Thyroid gland (tissue), 4 donors: Measurements from ENCODE around the gene WNK1. TPM values are rescaled to one million over a fixed set of nuclear protein-coding genes. Genes with fewer than 3 reads are reported as not detected.
"Not testable (repeated sequence)": the region's sequence is repeated elsewhere in the genome, so short reads cannot be mapped to it uniquely, and the experiment has no call there.

Source experiments
- DNase-seq, 2 donors: peaks; one replicate each; pipeline ENCODE4 v3.0.0-alpha.2; 2019
- H3K27ac ChIP-seq, 3 donors: fragments of 200-600 bp; sonication (generic); 1 replicate in 2 of 3; 2 replicates in 1 of 3; pipeline ENCODE4 v1.5.1; 2016 to 2019; ENCODE audit warnings: mild to moderate bottlenecking in 1 of 3, moderate library complexity in 1 of 3
- H3K27me3 ChIP-seq: fragments of 200-600 bp; sonication (generic); one replicate; pipeline ENCODE4 v1.5.1; 2019
- H3K36me3 ChIP-seq, 2 donors: fragments of 200-600 bp; sonication (generic); one replicate each; pipeline ENCODE4 v1.5.1; 2016 to 2019
- H3K4me1 ChIP-seq, 2 donors: fragments of 200-600 bp; sonication (generic); one replicate each; pipeline ENCODE4 v1.5.1; 2017 to 2019
- H3K4me3 ChIP-seq, 3 donors: fragments of 200-600 bp; sonication (generic); replicated peaks in 1 of 3; 1 replicate in 2 of 3; 2 replicates in 1 of 3; pipeline ENCODE4 v1.5.1; 2016; ENCODE audit warnings: mild to moderate bottlenecking in 1 of 3
- H3K9me3 ChIP-seq: fragments of 200-600 bp; sonication (generic); one replicate; pipeline ENCODE4 v1.5.1; 2017
- POLR2A ChIP-seq, 2 donors: fragments of 450-650 bp; IDR thresholded peaks; one replicate each; pipeline ENCODE4 v1.6.1; 2017; ENCODE audit warnings: antibody characterized with exemption in 2 of 2, mild to moderate bottlenecking in 2 of 2, moderate library complexity in 1 of 2
- WGBS, 2 donors: methylation state at CpG; one replicate each; pipeline ENCODE4 v1.1.5; 2017; 5-methylcytosine and 5-hydroxymethylcytosine counted together
- intact Hi-C: fragments of 100-400 bp; cut with DNase I; formaldehyde crosslinking; loops from one replicate; pipeline ENCODE4 v1.15.1; 2023
- total RNA-seq, 4 donors: library from RNA; depleted of rRNA; stranded (reverse); fragments of >200 nt; gene quantifications; one replicate each; pipeline ENCODE4 v1.2.3, GENCODE V29; 2016
- TF ChIP-seq, protein P1 (sequence below), 6 experiments: fragments of 200-600 bp in 3 of 6; fragments of 450-650 bp in 3 of 6; sonication (generic) in 3 of 6; IDR thresholded peaks; one replicate each; pipeline ENCODE4 v1.5.1; 2016 to 2019; ENCODE audit warnings: antibody characterized with exemption in 6 of 6, mild to moderate bottlenecking in 2 of 6, inconsistent platforms in 1 of 6, moderate library complexity in 1 of 6

WNK1 gene
- total RNA-seq: 100 to 1,000 TPM in 2 of 4 donors, 10 to 100 TPM in 2; 90.0 to 211 (median 109) TPM

DNA sequence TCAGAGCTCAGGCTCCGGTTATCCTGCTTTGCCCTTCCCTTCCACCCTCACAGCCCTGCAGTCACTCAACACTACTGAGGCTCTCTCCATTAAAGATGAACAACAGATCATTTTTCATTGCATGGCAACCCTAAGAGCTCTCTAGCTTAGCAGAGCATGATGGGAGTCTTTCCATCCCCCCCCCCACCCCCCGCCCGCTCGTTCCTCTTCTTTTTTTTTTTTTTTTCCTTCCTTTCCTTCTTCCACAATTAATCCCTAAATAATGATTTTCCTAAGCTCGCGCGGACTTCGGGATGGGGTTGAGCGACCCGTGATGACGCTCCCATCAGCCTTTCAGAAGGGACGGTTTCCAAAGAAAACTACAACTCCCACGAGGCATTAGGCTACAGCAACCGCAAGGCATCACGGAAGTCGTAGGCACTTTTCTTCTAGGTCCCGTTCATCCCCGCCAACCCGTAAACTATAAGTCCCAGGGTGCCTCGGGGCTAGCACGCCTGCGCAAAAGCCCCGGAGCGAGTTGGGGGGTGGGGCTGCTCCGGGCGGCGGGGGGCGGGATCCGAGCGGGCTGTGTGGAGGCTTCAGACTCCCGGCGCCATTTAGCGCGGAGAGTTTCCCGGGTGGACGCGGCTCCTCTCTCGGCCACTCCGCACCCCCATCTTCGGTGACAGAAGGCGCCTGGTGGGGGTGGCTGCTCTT lies at the start of gene WNK1:
WNK1 (plus strand) TSS at position 581 of the 696 bp plus-strand sequence. CDS start 987 bp downstream, outside the sequence.
- TF ChIP-seq, protein P1, sequence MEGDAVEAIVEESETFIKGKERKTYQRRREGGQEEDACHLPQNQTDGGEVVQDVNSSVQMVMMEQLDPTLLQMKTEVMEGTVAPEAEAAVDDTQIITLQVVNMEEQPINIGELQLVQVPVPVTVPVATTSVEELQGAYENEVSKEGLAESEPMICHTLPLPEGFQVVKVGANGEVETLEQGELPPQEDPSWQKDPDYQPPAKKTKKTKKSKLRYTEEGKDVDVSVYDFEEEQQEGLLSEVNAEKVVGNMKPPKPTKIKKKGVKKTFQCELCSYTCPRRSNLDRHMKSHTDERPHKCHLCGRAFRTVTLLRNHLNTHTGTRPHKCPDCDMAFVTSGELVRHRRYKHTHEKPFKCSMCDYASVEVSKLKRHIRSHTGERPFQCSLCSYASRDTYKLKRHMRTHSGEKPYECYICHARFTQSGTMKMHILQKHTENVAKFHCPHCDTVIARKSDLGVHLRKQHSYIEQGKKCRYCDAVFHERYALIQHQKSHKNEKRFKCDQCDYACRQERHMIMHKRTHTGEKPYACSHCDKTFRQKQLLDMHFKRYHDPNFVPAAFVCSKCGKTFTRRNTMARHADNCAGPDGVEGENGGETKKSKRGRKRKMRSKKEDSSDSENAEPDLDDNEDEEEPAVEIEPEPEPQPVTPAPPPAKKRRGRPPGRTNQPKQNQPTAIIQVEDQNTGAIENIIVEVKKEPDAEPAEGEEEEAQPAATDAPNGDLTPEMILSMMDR (IDR thresholded peaks at IDR 0.05): no peak
- peak; percentile 51 to 84 for TF ChIP-seq POLR2A (IDR thresholded peaks at IDR 0.05)
- Histone ChIP-seq H3K27me3 (no peaks in the 10 kb centered on the region), H3K27ac (peak within 1 kb of the TSS; percentile 96 to 98 (median 98)), H3K4me1 (peaks cover 21 to 27% of the 10 kb centered on the region in 2 donors), H3K36me3 (no peaks in the 10 kb centered on the region), H3K4me3 (peak within 1 kb of the TSS; percentile 76 to 96 (median 85)), H3K9me3 (no peaks in the 10 kb centered on the region)
- WGBS, 2 donors: 1% methylated on average over 22 of the region's 41 CpGs
- DNase-seq: peak; percentile 96 to 97
- intact Hi-C loops: loop anchor here (5.0 to 10.0 kb wide), 3 partner anchors 63 to 185 kb away; no protein-coding TSS in a partner anchor

DNA sequence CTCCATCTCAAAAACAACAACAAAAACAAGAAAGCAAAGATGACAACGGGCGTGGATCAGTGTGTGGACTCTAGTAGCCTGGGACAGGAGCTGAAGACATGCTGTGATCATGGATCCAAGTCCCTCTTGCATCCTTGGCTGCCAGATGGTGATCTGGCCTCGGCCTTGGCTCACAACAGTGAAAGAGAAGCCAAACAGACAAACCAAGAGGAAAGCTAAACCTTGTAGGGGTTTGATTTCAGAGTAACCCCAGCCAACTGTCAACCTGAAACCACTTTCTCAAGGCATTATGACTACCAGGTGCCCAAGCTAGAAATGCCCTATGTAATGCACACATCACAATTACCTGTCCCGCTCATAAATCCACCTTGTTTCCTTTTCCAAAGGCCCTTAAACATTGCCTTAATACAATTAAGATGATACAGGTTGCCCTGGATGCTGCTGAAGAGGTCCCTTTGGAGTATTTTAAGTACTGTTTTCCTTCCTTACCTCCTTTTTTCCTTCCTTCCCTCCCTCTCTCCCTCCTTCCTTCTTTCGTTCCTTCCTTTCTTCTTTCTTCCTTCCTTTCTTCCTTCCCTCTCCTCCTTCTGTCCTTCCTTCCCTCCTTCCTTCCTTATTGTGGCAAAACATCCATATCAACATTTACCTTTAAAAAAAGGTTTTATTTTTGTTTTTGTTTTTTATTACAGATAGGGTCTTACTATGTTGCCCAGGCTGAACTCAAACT lies 47.7 kb upstream of the WNK1 start:
- no peak for TF ChIP-seq POLR2A (IDR thresholded peaks at IDR 0.05)
- TF ChIP-seq, protein P1 (IDR thresholded peaks at IDR 0.05): no peak
- intact Hi-C loops: no loop called here
- DNase-seq: no peak
- Histone ChIP-seq H3K4me3 (no peak overlapping the region), H3K9me3 (no peaks in the 10 kb centered on the region), H3K27me3 (no peaks in the 10 kb centered on the region), H3K36me3 (no peaks in the 10 kb centered on the region), H3K4me1 (no peaks in the 10 kb centered on the region), H3K27ac (no peak overlapping the region)
- WGBS, 2 donors: 84 to 94% methylated on average over 5 of the region's 5 CpGs

DNA sequence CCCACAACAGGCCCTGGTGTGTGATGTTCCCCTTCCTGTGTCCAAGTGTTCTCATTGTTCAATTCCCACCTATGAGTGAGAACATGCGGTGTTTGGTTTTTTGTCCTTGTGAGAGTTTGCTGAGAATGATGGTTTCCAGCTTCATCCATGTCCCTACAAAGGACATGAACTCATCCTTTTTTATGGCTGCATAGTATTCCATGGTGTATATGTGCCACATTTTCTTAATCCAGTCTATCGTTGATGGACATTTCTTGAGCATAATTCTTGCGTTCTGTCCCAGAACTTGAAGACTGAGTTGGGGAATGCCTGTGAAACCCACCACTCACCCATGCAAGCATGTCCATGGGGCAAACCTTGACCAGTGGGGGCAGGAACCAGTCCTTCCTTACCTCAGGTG lies 44.3 kb upstream of the WNK1 start:
- H3K27ac ChIP-seq, H3K36me3 ChIP-seq, intact Hi-C loops, H3K4me1 ChIP-seq, H3K27me3 ChIP-seq, H3K9me3 ChIP-seq, DNase-seq, H3K4me3 ChIP-seq: not testable (repeated sequence)
- 67 to 79% methylated on average over 3 of the region's 3 CpGs for WGBS, 2 donors

DNA sequence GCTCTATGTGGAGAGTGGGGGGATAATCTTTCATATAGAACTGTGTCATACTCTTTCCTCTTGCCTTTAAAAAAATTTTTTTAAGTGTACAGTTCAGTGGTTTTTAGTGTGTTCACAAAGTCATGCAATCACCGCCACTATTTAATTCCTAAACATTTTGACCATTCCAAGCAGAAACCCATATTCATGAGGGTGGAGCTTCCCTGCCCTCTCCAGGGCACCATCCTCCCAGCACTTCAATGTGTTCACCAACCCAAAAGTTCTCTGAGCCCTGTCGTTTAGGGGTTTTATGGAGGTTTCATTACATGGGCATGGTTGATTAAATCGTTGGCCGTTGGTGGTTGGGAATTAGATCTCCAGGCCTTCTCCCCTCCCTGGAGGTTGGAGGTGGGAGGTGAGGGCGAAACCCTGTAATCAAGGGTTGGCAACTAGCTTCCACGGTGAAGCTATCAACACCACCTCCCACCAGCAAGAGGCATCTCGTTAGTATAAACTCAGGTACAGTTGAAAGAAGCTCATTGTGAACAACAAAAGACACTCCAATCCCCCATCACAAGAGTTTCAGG lies 42.8 kb upstream of the WNK1 start:
- Histone ChIP-seq H3K36me3 (no peaks in the 10 kb centered on the region), H3K4me3 (no peak overlapping the region), H3K27me3 (no peaks in the 10 kb centered on the region), H3K9me3 (no peaks in the 10 kb centered on the region), H3K27ac (no peak overlapping the region), H3K4me1 (no peaks in the 10 kb centered on the region)
- intact Hi-C loops: no loop called here
- DNase-seq: no peak
- WGBS, 2 donors: 82 to 86% methylated on average over 7 of the region's 7 CpGs
- no peak for TF ChIP-seq POLR2A (IDR thresholded peaks at IDR 0.05)
- TF ChIP-seq, protein P1 (IDR thresholded peaks at IDR 0.05): no peak

DNA sequence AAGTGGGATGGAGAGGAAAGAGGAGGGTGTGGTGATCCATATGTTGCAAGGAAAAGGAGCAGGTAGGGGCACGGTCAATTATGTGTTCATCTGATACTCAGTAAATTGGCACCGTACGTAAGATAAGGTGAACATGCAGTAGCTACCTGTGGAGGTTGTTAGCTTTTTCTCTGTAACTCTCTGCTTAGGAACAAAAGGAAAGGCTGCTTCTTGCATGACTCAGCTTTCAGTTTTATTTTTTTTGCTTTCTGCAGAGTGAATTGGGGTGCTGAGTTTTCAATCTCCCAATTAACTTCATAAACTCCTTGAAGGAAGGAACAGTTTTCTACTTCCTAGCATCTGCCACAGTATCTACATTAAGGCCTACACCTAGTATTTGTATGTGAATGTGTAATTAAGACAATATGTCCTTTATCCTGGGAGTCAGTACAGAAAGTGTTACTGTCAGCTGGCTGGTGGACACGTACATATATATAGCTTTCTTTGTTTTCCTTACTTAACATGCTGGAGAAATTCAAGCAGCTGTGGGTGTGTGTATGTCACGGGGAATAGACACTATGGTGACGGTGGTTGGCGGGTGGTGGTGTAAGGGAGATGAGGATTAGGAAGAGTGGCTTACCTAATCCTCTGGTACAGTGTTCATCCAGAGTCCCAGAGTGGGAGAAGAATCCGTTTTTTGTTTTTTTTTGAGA lies 40.1 kb upstream of the WNK1 start:
- H3K4me1 ChIP-seq: no peaks in the 10 kb centered on the region
- H3K9me3 ChIP-seq: no peaks in the 10 kb centered on the region
- no peaks in the 10 kb centered on the region for H3K27me3 ChIP-seq
- no peaks in the 10 kb centered on the region for H3K36me3 ChIP-seq
- intact Hi-C loops: no loop called here
- TF ChIP-seq POLR2A (IDR thresholded peaks at IDR 0.05): no peak
- TF ChIP-seq, protein P1 (IDR thresholded peaks at IDR 0.05): no peak
- H3K4me3 ChIP-seq: no peak overlapping the region
- DNase-seq: no peak
- WGBS, 2 donors: 57 to 78% methylated on average over 8 of the region's 8 CpGs
- H3K27ac ChIP-seq: no peak overlapping the region
